Esophagus muscularis mucosa (tissue), 4 donors: ENCODE results near the gene VEGFD. TPM values are rescaled to one million over a fixed set of nuclear protein-coding genes. Genes with fewer than 3 reads are reported as not detected.

Experiments used
- DNase-seq: peaks from one replicate; pipeline ENCODE4 v3.0.0-alpha.2; 2017; ENCODE audit errors: extremely low spot score
- H3K27ac ChIP-seq, 4 donors: fragments of 200-600 bp; sonication (generic); replicated peaks in 1 of 4; 1 replicate in 3 of 4; 2 replicates in 1 of 4; pipeline ENCODE4 v1.5.1; 2016 to 2019; ENCODE audit warnings: mild to moderate bottlenecking in 1 of 4
- H3K27me3 ChIP-seq, 4 donors: fragments of 200-600 bp; sonication (generic); one replicate each; pipeline versions ENCODE4 v1.5.1 to v1.6.0; 2016 to 2019
- H3K36me3 ChIP-seq, 4 donors: fragments of 200-600 bp; sonication (generic); one replicate each; pipeline ENCODE4 v1.5.1; 2016 to 2019
- H3K4me1 ChIP-seq, 4 donors: fragments of 200-600 bp; sonication (generic); one replicate each; pipeline ENCODE4 v1.5.1; 2016 to 2019
- H3K4me3 ChIP-seq, 4 donors: fragments of 200-600 bp; sonication (generic); 1 replicate in 2 of 4; 2 replicates in 2 of 4; pipeline ENCODE4 v1.5.1; 2016 to 2019; ENCODE audit warnings: mild to moderate bottlenecking in 4 of 4, moderate library complexity in 1 of 4
- H3K9me3 ChIP-seq, 4 donors: fragments of 200-600 bp; sonication (generic); 1 replicate in 3 of 4; 2 replicates in 1 of 4; pipeline ENCODE4 v1.5.1; 2016 to 2019
- EP300 ChIP-seq: sonication (generic); formaldehyde crosslinking; IDR thresholded peaks from one replicate; pipeline ENCODE4 v1.6.1; 2017; ENCODE audit warnings: antibody characterized with exemption
- POLR2A ChIP-seq: fragments of 450-650 bp; IDR thresholded peaks from one replicate; pipeline ENCODE4 v1.6.1; 2017; ENCODE audit warnings: antibody characterized with exemption, moderate library complexity, mild to moderate bottlenecking, low read depth
- POLR2AphosphoS5 ChIP-seq, 2 donors: sonication (generic); formaldehyde crosslinking; IDR thresholded peaks; one replicate each; pipeline ENCODE4 v1.6.1; 2017; ENCODE audit warnings: antibody characterized with exemption in 2 of 2
- WGBS: methylation state at CpG from one replicate; pipeline ENCODE4 v1.1.5; 2018; 5-methylcytosine and 5-hydroxymethylcytosine counted together
- intact Hi-C: fragments of 100-400 bp; cut with DNase I; formaldehyde crosslinking; loops from one replicate; pipeline ENCODE4 v1.15.1; 2023
- total RNA-seq, 4 donors: library from RNA; depleted of rRNA; stranded (reverse); fragments of >200 nt; gene quantifications; one replicate each; pipeline versions ENCODE4 v1.1.0 to v1.2.1, GENCODE V29; 2016
- TF ChIP-seq, protein P1 (sequence below), 3 experiments: fragments of 200-600 bp in 2 of 3; fragments of 450-650 bp in 1 of 3; sonication (generic) in 2 of 3; IDR thresholded peaks; one replicate each; pipeline ENCODE4 v1.5.1; 2017 to 2019; ENCODE audit warnings: antibody characterized with exemption in 3 of 3, mild to moderate bottlenecking in 2 of 3, moderate library complexity in 1 of 3

Gene VEGFD, protein sequence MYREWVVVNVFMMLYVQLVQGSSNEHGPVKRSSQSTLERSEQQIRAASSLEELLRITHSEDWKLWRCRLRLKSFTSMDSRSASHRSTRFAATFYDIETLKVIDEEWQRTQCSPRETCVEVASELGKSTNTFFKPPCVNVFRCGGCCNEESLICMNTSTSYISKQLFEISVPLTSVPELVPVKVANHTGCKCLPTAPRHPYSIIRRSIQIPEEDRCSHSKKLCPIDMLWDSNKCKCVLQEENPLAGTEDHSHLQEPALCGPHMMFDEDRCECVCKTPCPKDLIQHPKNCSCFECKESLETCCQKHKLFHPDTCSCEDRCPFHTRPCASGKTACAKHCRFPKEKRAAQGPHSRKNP
- 1 to 10 TPM; 1.8 to 6.0 (median 3.7) TPM for total RNA-seq

DNA sequence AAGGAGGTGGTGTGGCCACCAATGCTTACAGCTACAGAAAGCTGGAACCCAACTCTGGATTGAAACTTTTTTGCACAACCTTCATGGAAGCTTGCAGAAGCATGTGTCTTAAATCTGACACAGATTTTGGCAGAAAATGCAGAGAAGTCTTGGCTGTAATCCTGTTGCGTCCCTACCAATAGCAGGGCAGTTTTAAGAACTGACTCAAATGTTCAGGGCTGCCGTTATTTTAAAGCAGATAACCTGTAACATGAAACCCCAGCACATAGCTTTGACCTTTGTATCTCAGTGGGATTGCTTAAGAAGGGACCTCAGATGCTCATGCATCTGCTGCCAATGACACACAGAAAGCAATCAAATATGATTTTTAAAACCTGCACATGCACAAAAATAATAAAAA lies at the start of gene VEGFD:
TSS of gene VEGFD (minus strand) at position 110 of the 400 bp plus-strand sequence. CDS start 467 bp downstream, outside the sequence.
- intact Hi-C loops = no loop called here
- 50% methylated on average over 2 of the region's 2 CpGs for WGBS

DNA sequence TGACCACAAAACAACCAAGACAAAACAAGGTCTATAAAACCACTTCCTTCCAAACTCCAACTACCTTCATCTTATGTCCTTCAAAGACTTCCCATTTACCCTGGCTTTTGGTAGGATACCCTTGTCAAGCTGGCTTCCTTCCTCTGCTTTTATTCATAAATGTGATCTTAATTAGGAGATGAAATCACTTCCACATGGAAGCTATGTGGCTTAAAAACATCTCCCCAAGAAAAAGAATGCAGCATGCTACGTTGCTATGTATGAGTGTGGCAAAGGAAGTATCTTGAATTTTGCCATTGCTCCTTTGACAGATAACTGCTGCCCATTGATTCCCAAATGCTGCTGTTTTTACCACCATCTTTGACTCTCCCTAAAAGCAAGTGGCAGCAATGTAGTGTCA lies 46.4 kb upstream of the VEGFD start:
- intact Hi-C loops = no loop called here
- H3K27ac ChIP-seq = no peak overlapping the region
- no peak overlapping the region for H3K4me3 ChIP-seq
- WGBS = 41% methylated on average over 1 of the region's 1 CpG
- no peaks in the 10 kb centered on the region for H3K4me1 ChIP-seq
- H3K9me3 ChIP-seq = no peaks in the 10 kb centered on the region
- DNase-seq = no peak
- no peaks in the 10 kb centered on the region for H3K36me3 ChIP-seq
- no peaks in the 10 kb centered on the region for H3K27me3 ChIP-seq
- TF ChIP-seq EP300 (no peak), POLR2A (no peak), POLR2AphosphoS5 (IDR thresholded peaks at IDR 0.05) (no peak)
- TF ChIP-seq, protein P1, sequence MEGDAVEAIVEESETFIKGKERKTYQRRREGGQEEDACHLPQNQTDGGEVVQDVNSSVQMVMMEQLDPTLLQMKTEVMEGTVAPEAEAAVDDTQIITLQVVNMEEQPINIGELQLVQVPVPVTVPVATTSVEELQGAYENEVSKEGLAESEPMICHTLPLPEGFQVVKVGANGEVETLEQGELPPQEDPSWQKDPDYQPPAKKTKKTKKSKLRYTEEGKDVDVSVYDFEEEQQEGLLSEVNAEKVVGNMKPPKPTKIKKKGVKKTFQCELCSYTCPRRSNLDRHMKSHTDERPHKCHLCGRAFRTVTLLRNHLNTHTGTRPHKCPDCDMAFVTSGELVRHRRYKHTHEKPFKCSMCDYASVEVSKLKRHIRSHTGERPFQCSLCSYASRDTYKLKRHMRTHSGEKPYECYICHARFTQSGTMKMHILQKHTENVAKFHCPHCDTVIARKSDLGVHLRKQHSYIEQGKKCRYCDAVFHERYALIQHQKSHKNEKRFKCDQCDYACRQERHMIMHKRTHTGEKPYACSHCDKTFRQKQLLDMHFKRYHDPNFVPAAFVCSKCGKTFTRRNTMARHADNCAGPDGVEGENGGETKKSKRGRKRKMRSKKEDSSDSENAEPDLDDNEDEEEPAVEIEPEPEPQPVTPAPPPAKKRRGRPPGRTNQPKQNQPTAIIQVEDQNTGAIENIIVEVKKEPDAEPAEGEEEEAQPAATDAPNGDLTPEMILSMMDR (IDR thresholded peaks at IDR 0.05) = no peak

More for the DNA sequence above, at the start of gene VEGFD:
- Histone ChIP-seq H3K9me3 (no peaks in the 10 kb centered on the region), H3K4me1 (no peaks in the 10 kb centered on the region), H3K27me3 (no peaks in the 10 kb centered on the region), H3K4me3 (no peak within 1 kb of the TSS), H3K36me3 (no peaks in the 10 kb centered on the region), H3K27ac (no peak within 1 kb of the TSS)
- no peak for DNase-seq
- TF ChIP-seq EP300 (no peak), POLR2AphosphoS5 (IDR thresholded peaks at IDR 0.05) (no peak), POLR2A (no peak)
- TF ChIP-seq, protein P1 (IDR thresholded peaks at IDR 0.05) = no peak

DNA sequence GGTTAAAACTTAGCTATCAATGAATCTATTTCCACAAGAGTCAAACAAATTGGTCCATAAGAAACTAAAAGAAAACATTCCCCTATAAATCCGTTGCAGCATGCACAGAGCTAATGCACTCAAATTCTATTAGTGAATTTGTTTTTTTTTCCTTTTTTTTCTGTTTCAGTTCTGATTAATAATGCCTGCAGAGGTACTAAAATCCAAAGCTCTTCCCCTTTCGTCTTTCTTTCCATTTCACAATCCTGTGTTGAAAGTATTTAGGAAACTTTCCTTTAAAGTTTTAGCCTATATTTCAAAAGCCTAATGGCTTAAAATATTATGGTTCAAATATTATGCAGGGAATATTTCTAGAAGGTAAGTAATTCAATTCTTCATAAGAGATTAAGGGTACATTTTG lies 45.9 kb upstream of the VEGFD start:
- Histone ChIP-seq H3K9me3 (no peaks in the 10 kb centered on the region), H3K4me3 (no peak overlapping the region), H3K27ac (no peak overlapping the region), H3K4me1 (no peaks in the 10 kb centered on the region), H3K36me3 (no peaks in the 10 kb centered on the region), H3K27me3 (no peaks in the 10 kb centered on the region)
- TF ChIP-seq, protein P1 (IDR thresholded peaks at IDR 0.05) = no peak
- TF ChIP-seq EP300 (no peak), POLR2AphosphoS5 (IDR thresholded peaks at IDR 0.05) (no peak), POLR2A (no peak)
- intact Hi-C loops = no loop called here
- no peak for DNase-seq
- WGBS = 63% methylated on average over 2 of the region's 2 CpGs

DNA sequence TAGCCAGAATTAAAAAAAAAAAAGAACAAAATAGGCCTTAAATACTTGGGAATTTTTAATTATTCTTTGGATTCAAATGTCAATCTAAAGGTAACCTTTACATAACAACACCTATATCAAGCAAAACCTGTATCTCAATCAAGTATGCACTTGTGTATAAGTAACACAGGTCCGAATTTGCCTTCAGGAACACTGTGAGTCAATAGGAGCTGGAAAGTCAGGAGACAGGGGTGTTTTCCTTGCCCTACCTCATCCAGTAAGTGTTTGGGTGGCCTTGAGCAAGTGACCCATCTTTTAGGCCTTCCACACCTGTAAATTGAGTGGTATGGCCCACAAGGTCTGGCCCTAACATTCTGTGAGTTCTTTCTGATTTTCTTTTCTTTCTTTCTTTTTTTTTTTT lies 40.8 kb upstream of the VEGFD start:
- intact Hi-C loops = no loop called here
- Histone ChIP-seq H3K27ac (no peak overlapping the region), H3K4me3 (no peak overlapping the region), H3K27me3 (no peaks in the 10 kb centered on the region), H3K4me1 (no peaks in the 10 kb centered on the region), H3K9me3 (peaks cover 0 to 8% (median 0%) of the 10 kb centered on the region in 4 donors), H3K36me3 (peaks cover 0 to 3% (median 0%) of the 10 kb centered on the region in 4 donors)
- TF ChIP-seq POLR2AphosphoS5 (IDR thresholded peaks at IDR 0.05) (no peak), EP300 (no peak), POLR2A (no peak)
- TF ChIP-seq, protein P1 (IDR thresholded peaks at IDR 0.05) = no peak
- no peak for DNase-seq
- 71% methylated on average over 1 of the region's 1 CpG for WGBS
